Endothelial cell of umbilical vein (primary cell): ENCODE data around the gene RPL41. TPM values are rescaled to one million over a fixed set of nuclear protein-coding genes. Genes with fewer than 3 reads are reported as not detected.
A peak's percentile ranks its signal among the peaks of the same experiment; 100 is the strongest.

ENCODE experiments used
- BruUV-seq: library from RNA; stranded (reverse); fragments of 400-500 nt; replicated peaks from 2 replicates; lab custom pipeline; 2021; lab: Mats Ljungman, UMichigan
- CTCF ChIA-PET: fragments of 300-600, 350-600 bp; sonication (Branson Sonifier 250); formaldehyde crosslinking; loops from one replicate; lab custom pipeline; 2021; ENCODE audit warnings: antibody characterized with exemption, inconsistent platforms; lab: Charles Lee
- POLR2A ChIA-PET: fragments of 300-600, 350-600 bp; sonication (Branson Sonifier 250); formaldehyde crosslinking; loops from one replicate; lab custom pipeline; 2021; ENCODE audit warnings: antibody characterized with exemption, inconsistent platforms; lab: Charles Lee
- DNase-seq: peaks from one replicate; pipeline ENCODE4 v3.0.0-alpha.2; 2011; ENCODE audit warnings: low read depth, low spot score
- FAIRE-seq: peaks from 2 replicates; lab custom pipeline; 2011; peaks lifted over from hg19 to GRCh38; lab: Jason Lieb, UNC
- H2AFZ ChIP-seq: 2 replicates; pipeline ENCODE4 v1.6.0; 2012; ENCODE audit warnings: low read depth, low read length, control low read depth, inconsistent platforms
- H3K27ac ChIP-seq: 2 replicates; pipeline ENCODE4 v1.5.1; 2011; ENCODE audit warnings: low read depth, mild to moderate bottlenecking, control low read depth, low read length, moderate library complexity; ENCODE audit not compliant: insufficient read depth
- H3K27me3 ChIP-seq, 2 experiments: 2 replicates each; pipeline versions ENCODE4 v1.6.0 to v1.6.1; 2011; ENCODE audit warnings: low read length in 2 of 2, mixed read lengths in 1 of 2; ENCODE audit not compliant: control insufficient read depth in 2 of 2, insufficient read depth in 2 of 2
- H3K36me3 ChIP-seq, 2 experiments: 2 replicates in 1 of 2; 3 replicates in 1 of 2; pipeline ENCODE4 v1.5.1; 2011; ENCODE audit warnings: low read length in 2 of 2, mild to moderate bottlenecking in 1 of 2, moderate library complexity in 1 of 2; ENCODE audit not compliant: control insufficient read depth in 2 of 2, insufficient read depth in 2 of 2; ENCODE audit errors: extremely low read depth in 1 of 2
- H3K4me1 ChIP-seq: 3 replicates; pipeline ENCODE4 v1.5.1; 2011; ENCODE audit warnings: mild to moderate bottlenecking, low read length; ENCODE audit not compliant: control insufficient read depth, insufficient read depth; ENCODE audit errors: extremely low read depth
- H3K4me2 ChIP-seq: 2 replicates; pipeline ENCODE4 v1.6.1; 2011; ENCODE audit warnings: low read length, control low read depth, mixed read lengths; ENCODE audit not compliant: insufficient read depth
- H3K4me3 ChIP-seq, 3 experiments: fragments of 200-600 bp in 1 of 3; sonication (generic), shearing (Covaris generic) in 1 of 3; replicated peaks in 1 of 3; 2 replicates each; pipeline ENCODE4 v1.5.1; 2011 to 2016; ENCODE audit warnings: control low read depth in 3 of 3, low read length in 3 of 3, mild to moderate bottlenecking in 2 of 3, inconsistent platforms in 1 of 3, low read depth in 1 of 3, moderate library complexity in 1 of 3; ENCODE audit not compliant: insufficient read depth in 1 of 3
- H3K79me2 ChIP-seq: 2 replicates; pipeline ENCODE4 v1.6.0; 2012; ENCODE audit warnings: low read length, inconsistent platforms; ENCODE audit not compliant: control insufficient read depth, insufficient read depth
- H3K9ac ChIP-seq: replicated peaks from 2 replicates; pipeline ENCODE3; 2011; ENCODE audit warnings: low read length, control low read depth; ENCODE audit not compliant: insufficient read depth; ENCODE audit errors: extremely low read depth
- H3K9me1 ChIP-seq: replicated peaks from 3 replicates; pipeline ENCODE4 v1.6.0; 2011; ENCODE audit warnings: mild to moderate bottlenecking, low read length; ENCODE audit not compliant: control insufficient read depth, insufficient read depth; ENCODE audit errors: extremely low read depth
- H3K9me3 ChIP-seq: replicated peaks from 2 replicates; pipeline ENCODE4 v1.5.1; 2012; ENCODE audit warnings: low read length, inconsistent platforms; ENCODE audit not compliant: control insufficient read depth, insufficient read depth
- H4K20me1 ChIP-seq: replicated peaks from 2 replicates; pipeline ENCODE3; 2011; ENCODE audit warnings: mild to moderate bottlenecking, low read length; ENCODE audit not compliant: control insufficient read depth, insufficient read depth; ENCODE audit errors: extremely low read depth
- CTCF ChIP-seq, 2 donors: IDR thresholded peaks; 1 replicate in 1 of 2; 2 replicates in 1 of 2; pipeline ENCODE4 v1.5.1; 2011; ENCODE audit warnings: low read length in 2 of 2, mild to moderate bottlenecking in 2 of 2, moderate library complexity in 2 of 2, control low read depth in 1 of 2, inconsistent platforms in 1 of 2, low read depth in 1 of 2; ENCODE audit not compliant: insufficient read depth in 1 of 2; ENCODE audit errors: extremely low read depth in 1 of 2
- EZH2 ChIP-seq: IDR thresholded peaks from 2 replicates; pipeline ENCODE4 v1.6.1; 2012; ENCODE audit warnings: borderline replicate concordance, low read depth, mild to moderate bottlenecking, moderate library complexity, low read length, inconsistent platforms; ENCODE audit not compliant: severe bottlenecking
- FOS ChIP-seq: IDR thresholded peaks from 2 replicates; pipeline ENCODE4 v1.6.1; 2011; ENCODE audit warnings: mild to moderate bottlenecking, low read length, moderate library complexity, borderline replicate concordance; ENCODE audit not compliant: insufficient read depth
- GATA2 ChIP-seq: IDR thresholded peaks from 2 replicates; pipeline ENCODE4 v1.7.0; 2011; ENCODE audit warnings: low read depth, mild to moderate bottlenecking, moderate library complexity, mixed read lengths, low read length; ENCODE audit not compliant: insufficient read length, insufficient read depth
- JUN ChIP-seq: IDR thresholded peaks from 2 replicates; pipeline ENCODE4 v1.6.1; 2011; ENCODE audit warnings: borderline replicate concordance, low read depth; ENCODE audit not compliant: insufficient read length, insufficient read depth
- MAX ChIP-seq: IDR thresholded peaks from 2 replicates; pipeline ENCODE4 v1.6.1; 2011; ENCODE audit not compliant: insufficient read depth, insufficient read length
- MYC ChIP-seq: IDR thresholded peaks from one replicate; pipeline ENCODE4 v1.6.1; 2011; ENCODE audit warnings: mild to moderate bottlenecking, low read depth, low read length
- POLR2A ChIP-seq: IDR thresholded peaks from 2 replicates; pipeline ENCODE4 v1.6.1; 2012; ENCODE audit warnings: low read depth, mild to moderate bottlenecking, control low read depth, low read length
- POLR2AphosphoS5 ChIP-seq: IDR thresholded peaks from 2 replicates; pipeline ENCODE4 v1.6.1; 2012; ENCODE audit warnings: low read depth, mild to moderate bottlenecking, control low read depth, low read length, moderate library complexity; ENCODE audit not compliant: insufficient read depth
- dilution Hi-C: fragments of 300-500 bp; cut with MboI; formaldehyde crosslinking; loops from one replicate; pipeline ENCODE4 v1.15.0; 2019; ENCODE audit warnings: low sequenced_read_pairs; ENCODE audit not compliant: extremely low pct_ligation_motif_present
- intact Hi-C: fragments of 100-400 bp; cut with micrococcal nuclease; formaldehyde crosslinking; loops from one replicate; pipeline ENCODE4 v1.10.0; 2022
- polyA plus RNA-seq, 4 experiments: library from polyadenylated mRNA; depleted of rRNA in 3 of 4; stranded (reverse) in 3 of 4; unstranded in 1 of 4; fragments of >200 nt; gene quantifications; 2 replicates each; pipeline versions ENCODE4 v1.2.1 to v1.2.3, GENCODE V29; 2011 to 2012; ENCODE audit warnings: missing spikeins in 1 of 4
- total RNA-seq: library from RNA; stranded (reverse); gene quantifications from 2 replicates; pipeline ENCODE4 v1.2.3, GENCODE V29; 2021

Gene RPL41
- total and polyA plus RNA-seq, 2 donors (not counting 3 experiments of a cell fraction or from before 2014, with no cell fraction given), result 3,212 to 9,990 TPM

GRCh38 chr12:56143217-56143616 lies 26.8 kb downstream of the RPL41 start:
- Histone ChIP-seq H3K9ac (no peak overlapping the region), H3K9me3 (no peaks in the 10 kb centered on the region), H3K36me3 (peaks cover 15 to 32% of the 10 kb centered on the region in 2 experiments), H2AFZ (no peak overlapping the region), H4K20me1 (no peaks in the 10 kb centered on the region), H3K27me3 (no peaks in the 10 kb centered on the region), H3K27ac (peak overlapping the region; percentile 27), H3K79me2 (no peaks in the 10 kb centered on the region), H3K4me1 (peaks cover 29% of the 10 kb centered on the region), H3K4me2 (peak overlapping the region; percentile 3), H3K9me1 (no peaks in the 10 kb centered on the region), H3K4me3 (no peak overlapping the region)
- POLR2A ChIA-PET, result interaction anchor here (1.5 to 2.2 kb wide), 3 partner anchors 15 to 19 kb away, joined by 7 to 15 read pairs (median 13); partner anchors contain the start of genes ESYT1 and MYL6
- no TSS peak for BruUV-seq
- intact Hi-C loops (no loop called here), dilution Hi-C loops (no loop called here)
- FAIRE-seq (peak; percentile 55), DNase-seq (no peak)
- CTCF ChIA-PET, result interaction anchor here (1.1 to 5.3 kb wide), 5 partner anchors 9 to 47 kb away, joined by 3 to 30 read pairs (median 5); partner anchors contain the start of genes ESYT1, MYL6B, SMARCC2 and ZC3H10
- no peak for TF ChIP-seq CTCF (IDR thresholded peaks at IDR 0.05; ENCODE audit: extremely low read depth in 1 of 2, insufficient read depth in 1 of 2, low read depth in 1 of 2, low read length in 2 of 2)
- TF ChIP-seq MAX, result no peak
- no peak for TF ChIP-seq POLR2A
- TF ChIP-seq GATA2, result no peak
- no peak for TF ChIP-seq POLR2AphosphoS5
- TF ChIP-seq MYC, result no peak
- peak; percentile 28 for TF ChIP-seq JUN
- TF ChIP-seq EZH2, result no peak
- TF ChIP-seq FOS, result peak; percentile 56
